GM21515 (cell line): ENCODE measurements around the gene NR2E1.

Source experiments
- ATAC-seq: cut with Tn5 transposase; IDR thresholded peaks from one replicate; pipeline ENCODE4 v1.9.1; 2021; ENCODE audit not compliant: unreplicated experiment

NR2E1 gene

GRCh38 chr6:108156180-108156937 lies 9.5 kb upstream of the NR2E1 start:
- no peak for ATAC-seq

GRCh38 chr6:108156938-108157233 lies 8.9 kb upstream of the NR2E1 start:
- no peak for ATAC-seq

GRCh38 chr6:108157234-108157980 lies 8.4 kb upstream of the NR2E1 start:
- no peak for ATAC-seq

GRCh38 chr6:108157981-108158525 lies 7.8 kb upstream of the NR2E1 start:
- no peak for ATAC-seq

- no peak for ATAC-seq
Measured at GRCh38 chr6:108159981-108160380, 5.8 kb upstream of the NR2E1 start.

GRCh38 chr6:108161724-108162282 lies 4.0 kb upstream of the NR2E1 start:
- ATAC-seq = no peak

GRCh38 chr6:108163267-108163643 lies 2.6 kb upstream of the NR2E1 start:
- no peak for ATAC-seq

- ATAC-seq = no peak
Measured at GRCh38 chr6:108163644-108164542, 1.9 kb upstream of the NR2E1 start.

GRCh38 chr6:108164543-108164814 lies 1.3 kb upstream of the NR2E1 start:
- no peak for ATAC-seq

- no peak for ATAC-seq
Measured at GRCh38 chr6:108164815-108165706, 761 bp upstream of the NR2E1 start.

GRCh38 chr6:108166664-108167448 lies 1.0 kb downstream of the NR2E1 start:
- ATAC-seq = no peak

- no peak for ATAC-seq
Measured at GRCh38 chr6:108167449-108168089, 1.7 kb downstream of the NR2E1 start.

- no peak for ATAC-seq
Measured at GRCh38 chr6:108168090-108168463, 2.3 kb downstream of the NR2E1 start.

GRCh38 chr6:108168501-108169463 lies 3.0 kb downstream of the NR2E1 start:
- no peak for ATAC-seq

GRCh38 chr6:108169464-108170331 lies 3.9 kb downstream of the NR2E1 start:
- no peak for ATAC-seq

GRCh38 chr6:108170332-108171290 lies 4.8 kb downstream of the NR2E1 start:
- no peak for ATAC-seq
